Measurements from ENCODE around the gene MEIOSIN.

MEIOSIN gene

GRCh38 chr19:45801603-45802175 lies 68.5 kb downstream of the MEIOSIN start:
- DNase-seq (ENCODE audit: low read depth), result no peak

DNA sequence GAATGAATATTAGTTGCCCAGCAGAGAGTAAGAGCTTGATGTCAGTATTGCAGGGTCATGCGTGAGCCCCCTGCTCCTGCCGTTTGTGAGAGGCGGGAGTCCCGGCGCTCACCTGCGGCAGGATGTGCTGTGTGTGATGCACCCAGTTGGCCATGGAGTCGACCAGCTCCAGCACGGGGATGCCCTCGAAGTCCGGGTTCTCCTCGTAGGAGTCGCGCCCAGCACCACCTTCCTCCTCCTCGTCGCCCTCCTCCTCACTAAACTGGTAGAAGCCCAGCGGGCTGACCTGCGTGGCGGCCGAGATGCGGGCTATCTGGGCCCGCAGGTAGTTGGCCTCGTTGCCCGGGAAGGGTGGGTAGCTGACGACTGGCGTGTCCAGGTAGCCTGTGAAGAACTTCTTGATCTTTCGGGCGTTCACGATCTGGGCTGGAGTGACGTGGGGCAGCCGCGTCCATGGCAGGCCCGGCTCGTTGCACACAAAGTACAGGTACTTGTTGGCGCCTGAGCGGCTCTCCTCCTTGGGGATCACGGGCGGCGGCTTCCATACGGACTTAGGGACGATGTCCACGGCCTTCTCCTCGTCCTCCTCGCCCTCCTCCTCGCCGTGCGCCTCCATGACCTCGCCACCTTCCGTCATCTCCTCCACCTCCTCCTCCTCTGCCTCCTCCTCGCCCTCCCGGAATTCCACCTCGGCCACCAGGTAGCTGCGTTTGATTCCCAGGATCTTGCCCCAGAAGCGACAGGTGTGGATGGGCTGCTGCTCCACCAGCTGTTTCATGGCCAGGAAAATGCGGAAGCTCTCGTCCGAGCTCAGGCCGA lies 71.1 kb downstream of the MEIOSIN start:
- no peak for DNase-seq (ENCODE audit: low read depth)

GRCh38 chr19:45804959-45805230 lies 71.7 kb downstream of the MEIOSIN start:
- DNase-seq (ENCODE audit: low read depth), result no peak

- no peak for DNase-seq (ENCODE audit: low read depth)
Measured at GRCh38 chr19:45805719-45806118, 72.5 kb downstream of the MEIOSIN start.

DNA sequence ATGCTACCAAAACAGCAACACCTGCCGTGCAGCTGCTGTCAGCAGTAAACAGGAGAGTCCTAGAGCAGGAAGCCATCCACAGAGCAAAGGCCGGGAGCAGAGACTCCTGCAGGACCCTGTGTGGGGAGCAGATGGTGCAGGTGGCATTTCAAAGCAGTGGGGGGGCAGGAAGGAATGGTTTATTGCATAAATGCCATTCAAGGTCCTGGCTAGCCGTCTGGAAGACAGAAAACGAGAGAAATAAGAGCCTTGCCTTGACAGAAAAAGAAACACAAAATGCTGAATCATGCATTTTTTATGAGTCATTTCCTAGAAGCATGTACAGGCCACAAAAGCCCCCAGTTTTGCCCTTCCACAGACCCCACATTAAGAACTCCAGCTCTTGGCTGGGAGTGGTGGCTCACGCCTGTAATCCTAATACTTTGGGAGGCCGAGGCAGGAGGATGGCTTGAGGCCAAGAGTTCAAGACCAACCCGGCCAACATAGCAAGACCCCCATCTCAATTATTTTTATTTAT lies 76.5 kb downstream of the MEIOSIN start:
- DNase-seq (ENCODE audit: low read depth), result no peak

- DNase-seq (ENCODE audit: low read depth), result no peak
Measured at GRCh38 chr19:45812297-45812696, 79.1 kb downstream of the MEIOSIN start.
